Stomach (tissue), 4 donors: ENCODE data around the gene CAMK2B.

Experiments
- CTCF ChIP-seq, 7 experiments: fragments of 450-650 bp in 4 of 7; fragments of 200-600 bp in 3 of 7; sonication (generic) in 3 of 7; IDR thresholded peaks; one replicate each; pipeline ENCODE4 v1.5.1; 2016 to 2019; ENCODE audit warnings: antibody characterized with exemption in 7 of 7, control low read depth in 2 of 7, mild to moderate bottlenecking in 1 of 7
- EP300 ChIP-seq: sonication (generic); formaldehyde crosslinking; IDR thresholded peaks from one replicate; pipeline ENCODE4 v1.6.1; 2017; ENCODE audit warnings: antibody characterized with exemption
- POLR2A ChIP-seq, 4 donors: fragments of 450-650 bp; IDR thresholded peaks; one replicate each; pipeline ENCODE4 v1.6.1; 2016; ENCODE audit warnings: antibody characterized with exemption in 4 of 4, control low read depth in 2 of 4, mild to moderate bottlenecking in 1 of 4, moderate library complexity in 1 of 4
- POLR2AphosphoS5 ChIP-seq, 3 donors: sonication (generic); formaldehyde crosslinking; IDR thresholded peaks; one replicate each; pipeline ENCODE4 v1.6.1; 2016; ENCODE audit warnings: antibody characterized with exemption in 3 of 3

GRCh38 chr7:44188480-44189225 lies 136.7 kb downstream of the CAMK2B start:
- TF ChIP-seq CTCF (IDR thresholded peaks at IDR 0.05) (no peak), EP300 (no peak), POLR2A (IDR thresholded peaks at IDR 0.05) (no peak), POLR2AphosphoS5 (IDR thresholded peaks at IDR 0.05) (no peak)
